ENCODE measurements around the gene PECR. TPM values are rescaled to one million over a fixed set of nuclear protein-coding genes. Genes with fewer than 3 reads are reported as not detected.
A peak's percentile ranks its signal among the peaks of the same experiment; 100 is the strongest.

The PECR gene
- polyA plus RNA-seq, 12 donors = 6.2 to 10.8 (median 8.3) TPM; not detected in 1

GRCh38 chr2:216074380-216074779 lies 7.2 kb downstream of the PECR start:
- DNase-seq = no peak

- no peak for DNase-seq
Observed at GRCh38 chr2:216073773-216074172, 7.8 kb downstream of the PECR start.

GRCh38 chr2:216072473-216072872 lies 9.1 kb downstream of the PECR start:
- DNase-seq = no peak

- no peak for DNase-seq
Observed at GRCh38 chr2:216071111-216071851, 10.3 kb downstream of the PECR start.

GRCh38 chr2:216070195-216070594 lies 11.4 kb downstream of the PECR start:
- DNase-seq = no peak

GRCh38 chr2:216069028-216069427 lies 12.6 kb downstream of the PECR start:
- DNase-seq = no peak

- DNase-seq = no peak
Observed at GRCh38 chr2:216066230-216066629, 15.4 kb downstream of the PECR start.

- no peak for DNase-seq
Observed at GRCh38 chr2:216064665-216065064, 16.9 kb downstream of the PECR start.

GRCh38 chr2:216064014-216064630 lies 17.5 kb downstream of the PECR start:
- no peak for DNase-seq

GRCh38 chr2:216059233-216059834 lies 22.3 kb downstream of the PECR start:
- DNase-seq = no peak

GRCh38 chr2:216057688-216058193 lies 23.9 kb downstream of the PECR start:
- no peak for DNase-seq

- DNase-seq = no peak
Observed at GRCh38 chr2:216056739-216057138, 24.9 kb downstream of the PECR start.

- no peak for DNase-seq
Observed at GRCh38 chr2:216055680-216056079, 25.9 kb downstream of the PECR start.

- no peak for DNase-seq
Observed at GRCh38 chr2:216052420-216052819, 29.2 kb downstream of the PECR start.

- DNase-seq = no peak
Observed at GRCh38 chr2:216051350-216051749, 30.3 kb downstream of the PECR start.

- DNase-seq = no peak
Observed at GRCh38 chr2:216049452-216049851, 32.2 kb downstream of the PECR start.

- DNase-seq = no peak
Observed at GRCh38 chr2:216047397-216047796, 34.2 kb downstream of the PECR start.

- no peak for DNase-seq
Observed at GRCh38 chr2:216044883-216045486, 36.6 kb downstream of the PECR start.

GRCh38 chr2:216043949-216044348 lies 37.7 kb downstream of the PECR start:
- DNase-seq = no peak

GRCh38 chr2:216041438-216041837 lies 40.2 kb downstream of the PECR start:
- no peak for DNase-seq

GRCh38 chr2:216039918-216040317 lies 41.7 kb downstream of the PECR start:
- no peak for DNase-seq

GRCh38 chr2:216034065-216034464 lies 47.5 kb downstream of the PECR start:
- peak; percentile 48 for DNase-seq

GRCh38 chr2:216033403-216033802 lies 48.2 kb downstream of the PECR start:
- no peak for DNase-seq

Measured in muscle of arm (tissue), 12 donors.